KMS-11 (cell line): ENCODE measurements around the gene BORA.

Experiments used
- H2AFZ ChIP-seq: fragments of 200-600 bp; sonication (generic); 2 replicates; pipeline ENCODE4 v1.6.1; 2016; ENCODE audit warnings: antibody characterized with exemption, mixed run types, low read depth
- H3K27ac ChIP-seq: fragments of 200-600 bp; sonication (generic); 2 replicates; pipeline ENCODE4 v1.6.1; 2016; ENCODE audit warnings: mild to moderate bottlenecking, mixed run types
- H3K27me3 ChIP-seq: fragments of 200-600 bp; sonication (generic); 2 replicates; pipeline ENCODE4 v1.6.1; 2017; ENCODE audit warnings: mild to moderate bottlenecking, low read depth, mixed run types, moderate library complexity; ENCODE audit not compliant: insufficient read depth
- H3K36me3 ChIP-seq: fragments of 200-600 bp; sonication (generic); 2 replicates; pipeline ENCODE4 v1.6.1; 2017; ENCODE audit warnings: mild to moderate bottlenecking, mixed run types; ENCODE audit not compliant: insufficient read depth
- H3K4me1 ChIP-seq: fragments of 200-600 bp; sonication (generic); 2 replicates; pipeline ENCODE4 v1.6.1; 2016; ENCODE audit warnings: mild to moderate bottlenecking, low read depth, mixed run types; ENCODE audit not compliant: poor library complexity, severe bottlenecking
- H3K4me2 ChIP-seq: fragments of 200-600 bp; sonication (generic); 2 replicates; pipeline ENCODE4 v1.7.0; 2016; ENCODE audit warnings: mild to moderate bottlenecking, mixed run types
- H3K4me3 ChIP-seq: fragments of 200-600 bp; sonication (generic); IDR thresholded peaks from 2 replicates; pipeline ENCODE4 v1.6.1; 2017; ENCODE audit warnings: low read depth, low read length, mixed read lengths; ENCODE audit not compliant: insufficient read depth
- H3K79me2 ChIP-seq: fragments of 200-600 bp; sonication (generic); 2 replicates; pipeline ENCODE4 v1.6.1; 2016; ENCODE audit warnings: low read depth, mixed run types; ENCODE audit not compliant: insufficient read depth
- H3K9ac ChIP-seq: fragments of 200-600 bp; sonication (generic); 2 replicates; pipeline ENCODE4 v1.6.1; 2016; ENCODE audit warnings: mild to moderate bottlenecking, mixed run types
- H4K20me1 ChIP-seq: fragments of 200-600 bp; sonication (generic); 2 replicates; pipeline ENCODE4 v1.6.1; 2016; ENCODE audit warnings: mild to moderate bottlenecking, mixed run types; ENCODE audit not compliant: insufficient read depth
- CTCF ChIP-seq: fragments of 200-600 bp; sonication (generic); conservative IDR thresholded peaks from 2 replicates; pipeline ENCODE4 v1.6.1; 2017; ENCODE audit warnings: low read depth, mild to moderate bottlenecking, antibody characterized with exemption, low read length, moderate library complexity, mixed read lengths

BORA gene

DNA sequence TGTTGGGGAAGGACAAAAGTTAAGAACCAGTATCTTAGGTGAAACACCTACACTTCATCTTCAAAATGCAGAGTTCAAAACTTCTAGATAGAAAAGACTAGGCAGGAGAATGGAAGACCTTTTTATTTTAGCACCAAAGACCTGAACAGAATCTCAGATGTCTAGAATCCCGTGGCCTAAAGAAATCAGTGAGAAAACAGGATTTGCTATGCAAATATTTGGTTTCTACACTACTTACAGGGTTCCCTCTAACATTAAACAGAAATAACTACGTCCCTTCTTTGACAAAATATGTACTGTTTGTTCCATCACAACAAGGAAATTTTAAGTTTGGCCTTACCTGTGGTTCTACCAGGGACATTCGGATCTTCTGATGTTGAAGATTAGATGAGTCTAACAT is 32.5 kb downstream of the BORA start:
- H3K9ac ChIP-seq: no peak overlapping the region
- no peaks in the 10 kb centered on the region for H4K20me1 ChIP-seq
- H3K27ac ChIP-seq: no peak overlapping the region

DNA sequence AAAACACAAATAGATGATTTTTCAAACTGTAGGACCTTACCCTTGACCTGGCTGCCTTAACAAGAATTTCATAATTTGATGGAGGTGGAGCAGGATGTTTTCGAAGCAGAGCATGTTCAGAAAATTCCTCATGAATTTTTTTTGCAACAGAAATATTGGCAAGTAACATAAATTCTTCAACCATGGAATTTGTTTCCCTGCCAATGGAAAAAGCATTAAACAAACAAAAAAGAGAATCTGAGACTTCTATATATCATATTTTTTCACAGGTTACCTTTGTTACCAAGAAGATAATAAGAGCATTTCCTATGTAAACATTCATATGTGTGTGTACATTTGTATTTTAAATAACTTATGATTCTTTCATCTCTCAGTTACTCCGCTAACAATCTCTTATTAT is 35.7 kb downstream of the BORA start:
- Histone ChIP-seq H3K27me3 (no peaks in the 10 kb centered on the region), H3K36me3 (no peaks in the 10 kb centered on the region), H3K4me3 (no peak overlapping the region), H3K79me2 (no peaks in the 10 kb centered on the region), H4K20me1 (no peaks in the 10 kb centered on the region), H3K9ac (no peak overlapping the region), H2AFZ (no peak overlapping the region), H3K4me1 (no peaks in the 10 kb centered on the region), H3K4me2 (no peak overlapping the region), H3K27ac (no peak overlapping the region)
- TF ChIP-seq CTCF: no peak

More for the DNA sequence above, 32.5 kb downstream of the BORA start:
- Histone ChIP-seq H3K4me1 (no peaks in the 10 kb centered on the region), H3K4me2 (no peak overlapping the region), H3K36me3 (no peaks in the 10 kb centered on the region), H2AFZ (no peak overlapping the region), H3K4me3 (no peak overlapping the region), H3K27me3 (no peaks in the 10 kb centered on the region), H3K79me2 (no peaks in the 10 kb centered on the region)
- no peak for TF ChIP-seq CTCF

GRCh38 chr13:72774019-72774418 is 46.3 kb downstream of the BORA start:
- Histone ChIP-seq H3K27ac (no peak overlapping the region), H3K27me3 (no peaks in the 10 kb centered on the region), H3K4me3 (no peak overlapping the region), H3K9ac (no peak overlapping the region), H4K20me1 (no peaks in the 10 kb centered on the region), H3K4me2 (no peak overlapping the region), H3K4me1 (no peaks in the 10 kb centered on the region), H2AFZ (no peak overlapping the region), H3K36me3 (no peaks in the 10 kb centered on the region), H3K79me2 (peaks cover under 1% of the 10 kb centered on the region; the same call in 1 of the 2 replicates)
- no peak for TF ChIP-seq CTCF

- Histone ChIP-seq H4K20me1 (no peaks in the 10 kb centered on the region), H3K4me1 (peaks cover 20% of the 10 kb centered on the region), H3K27ac (peak within 1 kb of the TSS; percentile 71), H3K36me3 (no peaks in the 10 kb centered on the region), H3K4me3 (no peak within 1 kb of the TSS), H3K27me3 (no peaks in the 10 kb centered on the region), H3K4me2 (peak within 1 kb of the TSS; percentile 87), H2AFZ (peak within 1 kb of the TSS; percentile 59), H3K9ac (peak within 1 kb of the TSS; percentile 73), H3K79me2 (peaks cover 42% of the 10 kb centered on the region)
- no peak for TF ChIP-seq CTCF
These were observed 54.0 kb downstream of the BORA start, which contains the start of the genes DIS3 and PIBF1 for GRCh38 chr13:72781451-72782439. TSS of gene DIS3 (minus strand) at chr13:72781900. CDS start at chr13:72781832, 68 bp downstream. TSS of gene PIBF1 (plus strand) at chr13:72782133. CDS start at chr13:72783470, 1,337 bp downstream.
